Panc1 (cell line): ENCODE measurements around the gene FHIT. TPM values are rescaled to one million over a fixed set of nuclear protein-coding genes. Genes with fewer than 3 reads are reported as not detected.

Source experiments
- ATAC-seq: fragments of 200-7000 bp; cut with Tn5 transposase; 2 replicates; pipeline ENCODE4 v1.9.1; 2020; ENCODE audit warnings: mild to moderate bottlenecking, moderate library complexity
- BruUV-seq: library from RNA; stranded (reverse); fragments of 400-500 nt; replicated peaks from 2 replicates; lab custom pipeline; 2021; lab: Mats Ljungman, UMichigan
- CTCF ChIA-PET: fragments of 300-600 bp; sonication (Branson Sonifier 250); formaldehyde crosslinking; loops from one replicate; lab custom pipeline; 2022; ENCODE audit warnings: antibody characterized with exemption; lab: Charles Lee
- POLR2A ChIA-PET: fragments of 300-600 bp; sonication (Branson Sonifier 250); formaldehyde crosslinking; loops from one replicate; lab custom pipeline; 2022; ENCODE audit warnings: antibody characterized with exemption; lab: Charles Lee
- DNase-seq: peaks from one replicate; pipeline ENCODE4 v3.0.0-alpha.2; 2010; ENCODE audit warnings: low read depth, low spot score
- H3K27ac ChIP-seq: 2 replicates; pipeline ENCODE4 v1.5.1; 2011; ENCODE audit warnings: mild to moderate bottlenecking, low read length, inconsistent platforms
- H3K27me3 ChIP-seq: fragments of 200-500 bp; sonication (Bioruptor generic); 2 replicates; pipeline ENCODE4 v1.6.0; 2014; ENCODE audit warnings: low read length, inconsistent platforms; ENCODE audit not compliant: control insufficient read depth, insufficient read depth
- H3K36me3 ChIP-seq: fragments of 200-500 bp; sonication (Bioruptor generic); 2 replicates; pipeline ENCODE4 v1.5.1; 2014; ENCODE audit warnings: inconsistent platforms, mild to moderate bottlenecking, low read length, moderate library complexity; ENCODE audit not compliant: control insufficient read depth, insufficient read depth
- H3K4me1 ChIP-seq: 2 replicates; pipeline ENCODE4 v1.5.1; 2011; ENCODE audit warnings: inconsistent platforms, mild to moderate bottlenecking, low read length, moderate library complexity; ENCODE audit not compliant: control insufficient read depth, insufficient read depth
- H3K4me3 ChIP-seq, 2 experiments: 2 replicates each; pipeline ENCODE4 v1.5.1; 2011 to 2012; ENCODE audit warnings: low read depth in 2 of 2, low read length in 2 of 2, mild to moderate bottlenecking in 2 of 2, inconsistent platforms in 1 of 2, moderate library complexity in 1 of 2
- H3K9me3 ChIP-seq: fragments of 200-500 bp; sonication (Bioruptor generic); 2 replicates; pipeline ENCODE4 v1.5.1; 2014; ENCODE audit warnings: low read depth, mild to moderate bottlenecking, inconsistent platforms, low read length, moderate library complexity; ENCODE audit not compliant: control insufficient read depth, insufficient read depth
- POLR2AphosphoS5 ChIP-seq: IDR thresholded peaks from 2 replicates; pipeline ENCODE4 v1.6.1; 2012; ENCODE audit warnings: mild to moderate bottlenecking, low read depth, low read length, moderate library complexity
- SIN3A ChIP-seq: IDR thresholded peaks from 2 replicates; pipeline ENCODE4 v1.6.1; 2012; ENCODE audit warnings: low read depth, mild to moderate bottlenecking, low read length, moderate library complexity, borderline replicate concordance; ENCODE audit not compliant: insufficient read depth
- TCF7L2 ChIP-seq: IDR thresholded peaks from 2 replicates; pipeline ENCODE4 v1.6.1; 2011; ENCODE audit warnings: mild to moderate bottlenecking, low read depth, low read length, inconsistent platforms
- in situ Hi-C: cut with HindIII; loops from 2 replicates; pipeline ENCODE4 v1.10.0; 2016; ENCODE audit warnings: low sequenced_read_pairs, low pct_unique_long_range_greater_than_20kb
- intact Hi-C: fragments of 100-400 bp; cut with micrococcal nuclease; formaldehyde crosslinking; loops from one replicate; pipeline ENCODE4 v1.10.0; 2022; ENCODE audit not compliant: unreplicated experiment
- total RNA-seq: library from RNA; stranded (reverse); gene quantifications from one replicate; pipeline ENCODE4 v1.2.1, GENCODE V29; 2021; ENCODE audit not compliant: unreplicated experiment
- TF ChIP-seq, protein P1 (sequence below): fragments of 450-650 bp; IDR thresholded peaks from 2 replicates; pipeline ENCODE4 v1.5.1; 2017; ENCODE audit warnings: mild to moderate bottlenecking
- TF ChIP-seq, protein P2 (sequence below), 2 experiments: IDR thresholded peaks; 2 replicates each; pipeline ENCODE4 v1.6.1; 2011 to 2012; ENCODE audit warnings: low read depth in 2 of 2, control low read depth in 1 of 2, low read length in 1 of 2, mild to moderate bottlenecking in 1 of 2, moderate library complexity in 1 of 2; ENCODE audit not compliant: insufficient read depth in 1 of 2

FHIT gene
- total RNA-seq, 1 experiment from 2014 or later = 2.2 TPM

- POLR2A ChIA-PET = no interaction called here
- intact Hi-C loops (no loop called here), in situ Hi-C loops (no loop called here)
- DNase-seq (no peak), ATAC-seq (no peak)
- no TSS peak for BruUV-seq
- TF ChIP-seq, protein P1, sequence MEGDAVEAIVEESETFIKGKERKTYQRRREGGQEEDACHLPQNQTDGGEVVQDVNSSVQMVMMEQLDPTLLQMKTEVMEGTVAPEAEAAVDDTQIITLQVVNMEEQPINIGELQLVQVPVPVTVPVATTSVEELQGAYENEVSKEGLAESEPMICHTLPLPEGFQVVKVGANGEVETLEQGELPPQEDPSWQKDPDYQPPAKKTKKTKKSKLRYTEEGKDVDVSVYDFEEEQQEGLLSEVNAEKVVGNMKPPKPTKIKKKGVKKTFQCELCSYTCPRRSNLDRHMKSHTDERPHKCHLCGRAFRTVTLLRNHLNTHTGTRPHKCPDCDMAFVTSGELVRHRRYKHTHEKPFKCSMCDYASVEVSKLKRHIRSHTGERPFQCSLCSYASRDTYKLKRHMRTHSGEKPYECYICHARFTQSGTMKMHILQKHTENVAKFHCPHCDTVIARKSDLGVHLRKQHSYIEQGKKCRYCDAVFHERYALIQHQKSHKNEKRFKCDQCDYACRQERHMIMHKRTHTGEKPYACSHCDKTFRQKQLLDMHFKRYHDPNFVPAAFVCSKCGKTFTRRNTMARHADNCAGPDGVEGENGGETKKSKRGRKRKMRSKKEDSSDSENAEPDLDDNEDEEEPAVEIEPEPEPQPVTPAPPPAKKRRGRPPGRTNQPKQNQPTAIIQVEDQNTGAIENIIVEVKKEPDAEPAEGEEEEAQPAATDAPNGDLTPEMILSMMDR = no peak
- no peak for TF ChIP-seq SIN3A
- no peak for TF ChIP-seq POLR2AphosphoS5
- TF ChIP-seq, protein P2, sequence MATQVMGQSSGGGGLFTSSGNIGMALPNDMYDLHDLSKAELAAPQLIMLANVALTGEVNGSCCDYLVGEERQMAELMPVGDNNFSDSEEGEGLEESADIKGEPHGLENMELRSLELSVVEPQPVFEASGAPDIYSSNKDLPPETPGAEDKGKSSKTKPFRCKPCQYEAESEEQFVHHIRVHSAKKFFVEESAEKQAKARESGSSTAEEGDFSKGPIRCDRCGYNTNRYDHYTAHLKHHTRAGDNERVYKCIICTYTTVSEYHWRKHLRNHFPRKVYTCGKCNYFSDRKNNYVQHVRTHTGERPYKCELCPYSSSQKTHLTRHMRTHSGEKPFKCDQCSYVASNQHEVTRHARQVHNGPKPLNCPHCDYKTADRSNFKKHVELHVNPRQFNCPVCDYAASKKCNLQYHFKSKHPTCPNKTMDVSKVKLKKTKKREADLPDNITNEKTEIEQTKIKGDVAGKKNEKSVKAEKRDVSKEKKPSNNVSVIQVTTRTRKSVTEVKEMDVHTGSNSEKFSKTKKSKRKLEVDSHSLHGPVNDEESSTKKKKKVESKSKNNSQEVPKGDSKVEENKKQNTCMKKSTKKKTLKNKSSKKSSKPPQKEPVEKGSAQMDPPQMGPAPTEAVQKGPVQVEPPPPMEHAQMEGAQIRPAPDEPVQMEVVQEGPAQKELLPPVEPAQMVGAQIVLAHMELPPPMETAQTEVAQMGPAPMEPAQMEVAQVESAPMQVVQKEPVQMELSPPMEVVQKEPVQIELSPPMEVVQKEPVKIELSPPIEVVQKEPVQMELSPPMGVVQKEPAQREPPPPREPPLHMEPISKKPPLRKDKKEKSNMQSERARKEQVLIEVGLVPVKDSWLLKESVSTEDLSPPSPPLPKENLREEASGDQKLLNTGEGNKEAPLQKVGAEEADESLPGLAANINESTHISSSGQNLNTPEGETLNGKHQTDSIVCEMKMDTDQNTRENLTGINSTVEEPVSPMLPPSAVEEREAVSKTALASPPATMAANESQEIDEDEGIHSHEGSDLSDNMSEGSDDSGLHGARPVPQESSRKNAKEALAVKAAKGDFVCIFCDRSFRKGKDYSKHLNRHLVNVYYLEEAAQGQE (IDR thresholded peaks at IDR 0.05; ENCODE audit: insufficient read depth in 1 of 2, low read depth in 2 of 2, low read length in 1 of 2) = no peak
- no peak for TF ChIP-seq TCF7L2
- H3K9me3 ChIP-seq = no peaks in the 10 kb centered on the region
- H3K4me1 ChIP-seq = no peaks in the 10 kb centered on the region
- no peaks in the 10 kb centered on the region for H3K27me3 ChIP-seq
- H3K4me3 ChIP-seq = no peak overlapping the region
- CTCF ChIA-PET = no interaction called here
- no peaks in the 10 kb centered on the region for H3K36me3 ChIP-seq
- no peak overlapping the region for H3K27ac ChIP-seq
Measured at GRCh38 chr3:60440869-60441268, 810.4 kb downstream of the FHIT start.

- in situ Hi-C loops = no loop called here
- no peak for ATAC-seq
- intact Hi-C loops = no loop called here
Measured at GRCh38 chr3:60435941-60436650, 815.2 kb downstream of the FHIT start.

More at GRCh38 chr3:60435941-60436650, 815.2 kb downstream of the FHIT start:
- TF ChIP-seq SIN3A = no peak
- no peak for TF ChIP-seq TCF7L2
- TF ChIP-seq, protein P1 = no peak
- no peak for TF ChIP-seq POLR2AphosphoS5
- TF ChIP-seq, protein P2 (IDR thresholded peaks at IDR 0.05; ENCODE audit: insufficient read depth in 1 of 2, low read depth in 2 of 2, low read length in 1 of 2) = no peak
- CTCF ChIA-PET = no interaction called here
- POLR2A ChIA-PET = no interaction called here
- Histone ChIP-seq H3K36me3 (no peaks in the 10 kb centered on the region), H3K4me1 (no peaks in the 10 kb centered on the region), H3K27me3 (no peaks in the 10 kb centered on the region), H3K4me3 (no peak overlapping the region), H3K27ac (no peak overlapping the region), H3K9me3 (no peaks in the 10 kb centered on the region)
- DNase-seq = no peak
- BruUV-seq = no TSS peak
